Mesenchymal stem cell (in vitro differentiated cells and primary cell): ENCODE measurements around the gene IL20RA.

Experiments
- DNase-seq: peaks from one replicate; pipeline ENCODE4 v3.0.0-alpha.2; 2013
- H2AFZ ChIP-seq: one replicate; pipeline ENCODE4 v1.6.1; 2013; ENCODE audit warnings: low read depth, mild to moderate bottlenecking, control low read depth, inconsistent platforms, low read length, moderate library complexity
- H2AK5ac ChIP-seq: 2 replicates; pipeline ENCODE4 v1.6.1; 2013; ENCODE audit warnings: low read length, moderate library complexity, mild to moderate bottlenecking, inconsistent platforms; ENCODE audit not compliant: severe bottlenecking
- H2BK120ac ChIP-seq: one replicate; pipeline ENCODE4 v1.6.1; 2013; ENCODE audit warnings: low read depth, mild to moderate bottlenecking, inconsistent platforms, low read length, moderate library complexity
- H2BK12ac ChIP-seq, 2 experiments: one replicate each; pipeline ENCODE4 v1.6.1; 2013; ENCODE audit warnings: inconsistent platforms in 2 of 2, low read length in 2 of 2, mild to moderate bottlenecking in 2 of 2, moderate library complexity in 2 of 2, control low read depth in 1 of 2
- H2BK15ac ChIP-seq: one replicate; pipeline ENCODE4 v1.6.1; 2013; ENCODE audit warnings: mild to moderate bottlenecking, low read depth, inconsistent platforms; ENCODE audit not compliant: poor library complexity, severe bottlenecking
- H2BK5ac ChIP-seq: 2 replicates; pipeline ENCODE4 v1.6.1; 2013; ENCODE audit warnings: low read depth, mild to moderate bottlenecking, low read length, control low read depth, inconsistent platforms; ENCODE audit not compliant: poor library complexity, severe bottlenecking
- H3K14ac ChIP-seq, 2 experiments: one replicate each; pipeline ENCODE4 v1.6.1; 2013; ENCODE audit warnings: inconsistent platforms in 2 of 2, low read length in 2 of 2, control low read depth in 1 of 2, mild to moderate bottlenecking in 1 of 2, moderate library complexity in 1 of 2
- H3K18ac ChIP-seq, 2 experiments: one replicate each; pipeline ENCODE4 v1.6.1; 2013; ENCODE audit warnings: inconsistent platforms in 2 of 2, low read length in 2 of 2, control low read depth in 1 of 2, low read depth in 1 of 2, mild to moderate bottlenecking in 1 of 2
- H3K23ac ChIP-seq, 2 experiments: one replicate each; pipeline ENCODE4 v1.6.1; 2013; ENCODE audit warnings: inconsistent platforms in 2 of 2, low read length in 2 of 2, mild to moderate bottlenecking in 2 of 2, moderate library complexity in 2 of 2, control low read depth in 1 of 2
- H3K27ac ChIP-seq: 2 replicates; pipeline ENCODE4 v1.5.1; 2013; ENCODE audit warnings: mild to moderate bottlenecking, moderate library complexity, low read length, control low read depth, inconsistent platforms; ENCODE audit not compliant: poor library complexity, severe bottlenecking
- H3K27me3 ChIP-seq, 2 experiments: 2 replicates each; pipeline versions ENCODE4 v1.6.1 to v1.7.0; 2013; ENCODE audit warnings: low read length in 2 of 2, mild to moderate bottlenecking in 2 of 2, moderate library complexity in 2 of 2, control low read depth in 1 of 2, inconsistent platforms in 1 of 2; ENCODE audit not compliant: control insufficient read depth in 1 of 2, insufficient read depth in 1 of 2
- H3K36me3 ChIP-seq, 2 experiments: 2 replicates each; pipeline versions ENCODE4 v1.6.1 to v1.7.0; 2013; ENCODE audit warnings: low read length in 2 of 2, control low read depth in 1 of 2, inconsistent platforms in 1 of 2, low read depth in 1 of 2, mild to moderate bottlenecking in 1 of 2; ENCODE audit not compliant: insufficient read depth in 2 of 2, control insufficient read depth in 1 of 2
- H3K4ac ChIP-seq, 2 experiments: one replicate each; pipeline ENCODE4 v1.6.1; 2013; ENCODE audit warnings: inconsistent platforms in 2 of 2, low read length in 2 of 2, mild to moderate bottlenecking in 2 of 2, moderate library complexity in 2 of 2, control low read depth in 1 of 2, low read depth in 1 of 2
- H3K4me1 ChIP-seq: 2 replicates; pipeline ENCODE4 v1.6.1; 2013; ENCODE audit warnings: low read depth, low read length, control low read depth; ENCODE audit not compliant: control insufficient read depth, insufficient read depth
- H3K4me2 ChIP-seq: 2 replicates; pipeline ENCODE4 v1.6.1; 2013; ENCODE audit warnings: low read length, mild to moderate bottlenecking, inconsistent platforms; ENCODE audit not compliant: poor library complexity, severe bottlenecking
- H3K4me3 ChIP-seq, 2 experiments: 2 replicates each; pipeline versions ENCODE4 v1.5.1 to v1.7.0; 2013; ENCODE audit warnings: low read length in 2 of 2, mild to moderate bottlenecking in 2 of 2, control low read depth in 1 of 2, low read depth in 1 of 2; ENCODE audit not compliant: insufficient read depth in 1 of 2
- H3K79me1 ChIP-seq: replicated peaks from 2 replicates; pipeline ENCODE4 v1.6.1; 2013; ENCODE audit warnings: mild to moderate bottlenecking, control low read depth, low read length, inconsistent platforms; ENCODE audit not compliant: poor library complexity, severe bottlenecking
- H3K9ac ChIP-seq: 2 replicates; pipeline ENCODE4 v1.7.0; 2013; ENCODE audit warnings: mild to moderate bottlenecking, low read length, moderate library complexity
- H3K9me3 ChIP-seq: 2 replicates; pipeline ENCODE4 v1.7.0; 2013; ENCODE audit warnings: mild to moderate bottlenecking, low read length; ENCODE audit not compliant: control insufficient read depth
- H4K8ac ChIP-seq: one replicate; pipeline ENCODE4 v1.6.1; 2013; ENCODE audit warnings: inconsistent platforms, mild to moderate bottlenecking, low read length, moderate library complexity
- H4K91ac ChIP-seq: one replicate; pipeline ENCODE4 v1.6.1; 2013; ENCODE audit warnings: mild to moderate bottlenecking, low read length, inconsistent platforms
- WGBS: methylation state at CpG from one replicate; pipeline ENCODE4 v1.1.7; 2013; ENCODE audit warnings: mixed read lengths; 5-methylcytosine and 5-hydroxymethylcytosine counted together

Gene IL20RA

GRCh38 chr6:137084090-137084489, 39.3 kb upstream of the IL20RA start:
- Histone ChIP-seq H2BK12ac (no peak overlapping the region), H2AFZ (no peak overlapping the region), H2AK5ac (no peak overlapping the region), H4K8ac (no peak overlapping the region), H3K14ac (no peak overlapping the region), H3K4me1 (peaks cover 4% of the 10 kb centered on the region), H3K9me3 (no peaks in the 10 kb centered on the region), H3K9ac (no peak overlapping the region), H3K18ac (no peak overlapping the region), H3K4ac (no peak overlapping the region), H3K4me3 (no peak overlapping the region), H3K36me3 (no peaks in the 10 kb centered on the region), H3K79me1 (no peaks in the 10 kb centered on the region), H3K27me3 (no peaks in the 10 kb centered on the region), H2BK5ac (peak overlapping the region; percentile 44), H2BK120ac (no peak overlapping the region), H3K27ac (no peak overlapping the region), H3K4me2 (no peak overlapping the region), H2BK15ac (no peak overlapping the region), H4K91ac (no peak overlapping the region), H3K23ac (no peak overlapping the region)
- no peak for DNase-seq
- WGBS = 91% methylated on average over 3 of the region's 4 CpGs

- Histone ChIP-seq H3K79me1 (no peaks in the 10 kb centered on the region), H3K14ac (no peak overlapping the region), H3K23ac (no peak overlapping the region), H3K9ac (no peak overlapping the region), H4K8ac (no peak overlapping the region), H4K91ac (no peak overlapping the region), H3K4me1 (peaks cover 1% of the 10 kb centered on the region), H2BK12ac (no peak overlapping the region), H3K4me2 (no peak overlapping the region), H2BK5ac (no peak overlapping the region), H3K18ac (no peak overlapping the region), H2BK120ac (no peak overlapping the region), H2AK5ac (no peak overlapping the region), H2AFZ (no peak overlapping the region), H3K27me3 (no peaks in the 10 kb centered on the region), H3K9me3 (no peaks in the 10 kb centered on the region), H2BK15ac (no peak overlapping the region), H3K4me3 (no peak overlapping the region), H3K36me3 (no peaks in the 10 kb centered on the region), H3K4ac (no peak overlapping the region), H3K27ac (no peak overlapping the region)
- WGBS = 90% methylated on average over 3 of the region's 3 CpGs
- DNase-seq = no peak
Observed at GRCh38 chr6:137081997-137082396, 37.2 kb upstream of the IL20RA start.

- no peak overlapping the region for H2AFZ ChIP-seq
- H4K91ac ChIP-seq = no peak overlapping the region
- no peak overlapping the region for H3K4me2 ChIP-seq
- H2AK5ac ChIP-seq = no peak overlapping the region
- H3K27ac ChIP-seq = no peak overlapping the region
- H3K36me3 ChIP-seq = no peaks in the 10 kb centered on the region
- H3K9me3 ChIP-seq = no peaks in the 10 kb centered on the region
- H3K4ac ChIP-seq = no peak overlapping the region
- H2BK12ac ChIP-seq = no peak overlapping the region
- H4K8ac ChIP-seq = no peak overlapping the region
- H2BK5ac ChIP-seq = no peak overlapping the region
- H3K27me3 ChIP-seq = no peaks in the 10 kb centered on the region
- H2BK15ac ChIP-seq = no peak overlapping the region
- H3K14ac ChIP-seq = no peak overlapping the region
- H3K23ac ChIP-seq = no peak overlapping the region
- H3K4me3 ChIP-seq = no peak overlapping the region
- H3K4me1 ChIP-seq = peaks cover 1% of the 10 kb centered on the region
- no peak overlapping the region for H2BK120ac ChIP-seq
- H3K79me1 ChIP-seq = no peaks in the 10 kb centered on the region
- no peak overlapping the region for H3K18ac ChIP-seq
- DNase-seq = no peak
- WGBS = 73% methylated on average over 4 of the region's 4 CpGs
- no peak overlapping the region for H3K9ac ChIP-seq
Observed at GRCh38 chr6:137080711-137081110, 35.9 kb upstream of the IL20RA start.

GRCh38 chr6:137076277-137077068, 31.7 kb upstream of the IL20RA start:
- WGBS = 69% methylated on average over 4 of the region's 4 CpGs

More at GRCh38 chr6:137076277-137077068, 31.7 kb upstream of the IL20RA start:
- H3K4me1 ChIP-seq = peaks cover 1% of the 10 kb centered on the region
- peak; percentile 62 for DNase-seq
- H3K14ac ChIP-seq = no peak overlapping the region
- H2BK15ac ChIP-seq = no peak overlapping the region
- H3K4ac ChIP-seq = no peak overlapping the region
- no peak overlapping the region for H3K9ac ChIP-seq
- no peaks in the 10 kb centered on the region for H3K9me3 ChIP-seq
- no peaks in the 10 kb centered on the region for H3K36me3 ChIP-seq
- no peak overlapping the region for H3K27ac ChIP-seq
- no peak overlapping the region for H4K8ac ChIP-seq
- no peak overlapping the region for H2BK120ac ChIP-seq
- H3K79me1 ChIP-seq = no peaks in the 10 kb centered on the region
- H2AK5ac ChIP-seq = no peak overlapping the region
- no peak overlapping the region for H3K4me3 ChIP-seq
- no peak overlapping the region for H4K91ac ChIP-seq
- H2AFZ ChIP-seq = no peak overlapping the region
- H3K23ac ChIP-seq = no peak overlapping the region
- H3K27me3 ChIP-seq = no peaks in the 10 kb centered on the region
- H2BK12ac ChIP-seq = no peak overlapping the region
- no peak overlapping the region for H3K18ac ChIP-seq
- H2BK5ac ChIP-seq = no peak overlapping the region
- H3K4me2 ChIP-seq = no peak overlapping the region
